ENCODE data around the gene ERH. TPM values are rescaled to one million over a fixed set of nuclear protein-coding genes. Genes with fewer than 3 reads are reported as not detected.
A peak's percentile ranks its signal among the peaks of the same experiment; 100 is the strongest.

ERH gene
- total and polyA plus RNA-seq, 8 donors: 32.4 to 75.4 (median 58.5) TPM

GRCh38 chr14:69356903-69357543, 41.1 kb downstream of the ERH start:
- no peak for DNase-seq
- intact Hi-C loops (cut with DNase I): no loop called here

DNA sequence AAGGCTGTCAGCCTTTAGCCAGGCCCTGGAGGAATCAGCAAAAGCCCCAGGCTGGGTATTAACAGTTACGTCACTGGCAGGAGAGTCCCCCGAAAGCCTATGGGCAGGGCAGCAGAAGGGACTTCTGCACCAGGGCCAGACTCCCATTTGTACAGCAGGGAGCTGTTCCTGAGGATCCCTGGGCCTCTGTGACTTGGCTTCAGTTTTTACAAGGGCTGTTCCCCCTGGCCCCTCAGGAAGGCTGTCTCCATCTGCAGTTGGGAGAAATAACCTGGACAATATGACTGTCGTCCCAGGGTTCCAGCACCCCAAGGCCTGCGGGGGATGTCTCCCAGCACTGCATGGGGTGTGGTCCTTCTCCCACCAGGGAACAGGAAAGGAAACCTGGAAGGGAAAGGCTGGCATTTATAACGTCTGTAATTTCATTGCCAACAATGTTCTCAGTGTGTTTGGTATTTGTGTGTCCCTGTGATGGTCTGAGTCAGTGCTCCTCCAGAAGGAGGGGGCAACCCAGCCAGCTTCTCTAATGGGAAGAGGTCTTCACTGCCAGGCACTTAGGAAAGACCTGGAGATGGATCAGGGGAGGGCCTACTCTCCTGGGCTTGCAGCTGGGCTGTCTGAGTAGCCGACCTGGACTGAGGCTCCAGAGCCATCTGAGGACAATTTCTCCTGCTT, 42.4 kb downstream of the ERH start:
- Histone ChIP-seq H3K27me3 (no peaks in the 10 kb centered on the region), H3K36me3 (no peaks in the 10 kb centered on the region), H3K4me1 (no peaks in the 10 kb centered on the region), H3K27ac (no peak overlapping the region), H3K4me3 (no peak overlapping the region), H3K9me3 (no peaks in the 10 kb centered on the region)
- WGBS, 2 donors: 68 to 76% methylated on average over 6 of the region's 6 CpGs
- ATAC-seq: peak in 3 of 4 donors; percentile 41 to 44 (median 42)
- intact Hi-C loops (cut with DNase I): no loop called here
- TF ChIP-seq, protein P1, sequence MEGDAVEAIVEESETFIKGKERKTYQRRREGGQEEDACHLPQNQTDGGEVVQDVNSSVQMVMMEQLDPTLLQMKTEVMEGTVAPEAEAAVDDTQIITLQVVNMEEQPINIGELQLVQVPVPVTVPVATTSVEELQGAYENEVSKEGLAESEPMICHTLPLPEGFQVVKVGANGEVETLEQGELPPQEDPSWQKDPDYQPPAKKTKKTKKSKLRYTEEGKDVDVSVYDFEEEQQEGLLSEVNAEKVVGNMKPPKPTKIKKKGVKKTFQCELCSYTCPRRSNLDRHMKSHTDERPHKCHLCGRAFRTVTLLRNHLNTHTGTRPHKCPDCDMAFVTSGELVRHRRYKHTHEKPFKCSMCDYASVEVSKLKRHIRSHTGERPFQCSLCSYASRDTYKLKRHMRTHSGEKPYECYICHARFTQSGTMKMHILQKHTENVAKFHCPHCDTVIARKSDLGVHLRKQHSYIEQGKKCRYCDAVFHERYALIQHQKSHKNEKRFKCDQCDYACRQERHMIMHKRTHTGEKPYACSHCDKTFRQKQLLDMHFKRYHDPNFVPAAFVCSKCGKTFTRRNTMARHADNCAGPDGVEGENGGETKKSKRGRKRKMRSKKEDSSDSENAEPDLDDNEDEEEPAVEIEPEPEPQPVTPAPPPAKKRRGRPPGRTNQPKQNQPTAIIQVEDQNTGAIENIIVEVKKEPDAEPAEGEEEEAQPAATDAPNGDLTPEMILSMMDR (IDR thresholded peaks at IDR 0.05): no peak
- DNase-seq: no peak
- no peak for FAIRE-seq

More at GRCh38 chr14:69356903-69357543, 41.1 kb downstream of the ERH start:
- no peak overlapping the region for H3K4me3 ChIP-seq
- H3K27me3 ChIP-seq: no peaks in the 10 kb centered on the region
- H3K9me3 ChIP-seq: no peaks in the 10 kb centered on the region
- ATAC-seq (no peak), FAIRE-seq (no peak)
- H3K36me3 ChIP-seq: no peaks in the 10 kb centered on the region
- no peak overlapping the region for H3K27ac ChIP-seq
- TF ChIP-seq, protein P1 (IDR thresholded peaks at IDR 0.05): no peak
- no peaks in the 10 kb centered on the region for H3K4me1 ChIP-seq
- 60 to 63% methylated on average over 7 of the region's 7 CpGs for WGBS, 2 donors

DNA sequence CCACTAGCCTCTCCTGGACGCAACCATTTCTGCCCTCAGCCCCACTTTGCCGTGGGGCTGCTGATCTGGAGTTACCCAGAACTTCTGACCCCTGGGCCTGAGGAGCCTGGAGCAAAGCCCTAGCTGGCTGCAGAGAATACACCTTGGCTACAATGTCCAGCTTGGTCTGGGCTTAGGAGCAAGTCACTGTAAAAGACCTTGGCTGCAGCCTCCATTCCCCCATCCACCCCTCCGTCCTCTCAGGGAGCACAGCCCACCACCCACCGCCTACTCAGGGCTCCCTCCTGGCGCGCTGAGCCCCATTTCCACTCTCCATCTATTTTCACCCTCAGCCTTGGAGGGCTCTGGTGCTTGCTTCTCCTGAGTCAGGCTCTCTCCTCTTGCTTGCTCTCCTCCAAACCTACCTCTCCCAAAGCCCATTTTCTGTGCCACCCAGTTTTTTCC, 42.9 kb downstream of the ERH start:
- intact Hi-C loops (cut with DNase I): no loop called here

DNA sequence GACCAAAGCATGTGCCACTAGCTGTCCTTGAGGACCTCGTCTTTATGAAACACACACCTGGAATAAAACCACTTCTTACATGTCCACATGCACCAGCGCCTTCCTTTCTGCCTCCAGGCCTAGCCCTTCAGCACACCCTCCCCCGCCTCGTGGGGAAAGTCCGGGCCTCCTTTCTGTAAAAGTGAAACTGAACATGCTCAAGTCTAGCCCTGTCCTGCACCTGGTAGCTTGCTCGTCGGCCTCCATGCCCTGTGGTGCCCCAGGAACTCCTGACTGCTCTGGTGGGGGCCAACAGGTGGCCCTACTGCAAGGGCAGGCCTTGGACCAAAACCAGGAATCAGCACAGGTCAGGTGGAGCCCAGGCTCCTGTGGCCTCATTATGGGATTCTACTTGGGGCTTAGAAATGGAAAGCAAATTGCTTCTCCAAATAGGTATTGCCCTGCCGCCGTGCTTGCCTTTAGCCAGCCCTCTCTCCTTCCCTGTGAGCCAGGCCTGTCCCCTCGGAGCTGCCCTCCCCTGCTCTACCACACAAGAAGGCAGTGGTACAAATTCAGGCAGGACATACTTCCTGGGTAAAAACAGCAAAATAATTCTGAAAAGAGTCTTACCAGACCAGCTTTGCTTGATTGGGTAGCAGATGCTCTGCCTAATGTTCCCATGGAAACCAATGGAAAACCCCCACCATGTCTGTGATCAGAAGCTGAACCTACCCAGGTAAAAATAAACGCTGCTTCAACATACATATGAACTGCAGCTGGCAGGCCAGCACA, 43.5 kb downstream of the ERH start:
- H3K27ac ChIP-seq: no peak overlapping the region

More for the DNA sequence above, 42.9 kb downstream of the ERH start:
- WGBS, 2 donors: 88 to 94% methylated on average over 6 of the region's 6 CpGs
- TF ChIP-seq, protein P1 (IDR thresholded peaks at IDR 0.05): no peak
- FAIRE-seq (no peak), ATAC-seq (no peak), DNase-seq (no peak)
- Histone ChIP-seq H3K27ac (no peak overlapping the region), H3K27me3 (no peaks in the 10 kb centered on the region), H3K36me3 (no peaks in the 10 kb centered on the region), H3K4me1 (no peaks in the 10 kb centered on the region), H3K4me3 (no peak overlapping the region), H3K9me3 (no peaks in the 10 kb centered on the region)

More for the DNA sequence above, 43.5 kb downstream of the ERH start:
- intact Hi-C loops (cut with DNase I): no loop called here
- 72 to 83% methylated on average over 11 of the region's 11 CpGs for WGBS, 2 donors
- FAIRE-seq: no peak
- TF ChIP-seq, protein P1 (IDR thresholded peaks at IDR 0.05): no peak
- no peak for DNase-seq
- H3K36me3 ChIP-seq: no peaks in the 10 kb centered on the region
- H3K9me3 ChIP-seq: no peaks in the 10 kb centered on the region
- no peak overlapping the region for H3K4me3 ChIP-seq
- H3K27me3 ChIP-seq: no peaks in the 10 kb centered on the region
- H3K4me1 ChIP-seq: no peaks in the 10 kb centered on the region
- peak in 2 of 4 donors; percentile 52 to 78 for ATAC-seq
